HUES6 (cell line): ENCODE data around the gene GNG13.

Experiments
- H3K27ac ChIP-seq: 2 replicates; pipeline ENCODE4 v1.7.0; 2013; ENCODE audit warnings: low read depth, mild to moderate bottlenecking, low read length, inconsistent platforms
- H3K27me3 ChIP-seq: 2 replicates; pipeline ENCODE4 v1.6.1; 2013; ENCODE audit warnings: low read length; ENCODE audit not compliant: control insufficient read depth, insufficient read depth
- H3K36me3 ChIP-seq: 2 replicates; pipeline ENCODE4 v1.6.1; 2013; ENCODE audit warnings: low read length; ENCODE audit not compliant: control insufficient read depth, insufficient read depth
- H3K4me1 ChIP-seq: 2 replicates; pipeline ENCODE4 v1.6.1; 2013; ENCODE audit warnings: low read length; ENCODE audit not compliant: control insufficient read depth, insufficient read depth
- H3K4me3 ChIP-seq: 2 replicates; pipeline ENCODE4 v1.5.1; 2013; ENCODE audit warnings: low read depth, low read length
- H3K9ac ChIP-seq: one replicate; pipeline ENCODE4 v1.6.1; 2013; ENCODE audit warnings: mild to moderate bottlenecking, low read length
- H3K9me3 ChIP-seq: 2 replicates; pipeline ENCODE4 v1.6.1; 2013; ENCODE audit warnings: low read depth, low read length; ENCODE audit not compliant: control insufficient read depth, insufficient read depth

Gene GNG13

GRCh38 chr16:791131-791530, 9.4 kb downstream of the GNG13 start:
- H3K4me3 ChIP-seq: no peak overlapping the region
- H3K4me1 ChIP-seq: peaks cover 5% of the 10 kb centered on the region; the same call in 1 of the 2 replicates
- no peaks in the 10 kb centered on the region for H3K9me3 ChIP-seq
- H3K27ac ChIP-seq: no peak overlapping the region
- no peak overlapping the region for H3K9ac ChIP-seq
- H3K27me3 ChIP-seq: no peaks in the 10 kb centered on the region
- peaks cover 57% of the 10 kb centered on the region for H3K36me3 ChIP-seq

- no peak overlapping the region for H3K9ac ChIP-seq
Measured at GRCh38 chr16:790086-790485, 10.4 kb downstream of the GNG13 start.

GRCh38 chr16:789191-789850, 11.2 kb downstream of the GNG13 start:
- peak overlapping the region; percentile 88 for H3K27ac ChIP-seq
- H3K4me3 ChIP-seq: peak overlapping the region; percentile 93
- no peaks in the 10 kb centered on the region for H3K9me3 ChIP-seq
- H3K4me1 ChIP-seq: peaks cover 5% of the 10 kb centered on the region; the same call in 1 of the 2 replicates
- peaks cover 60% of the 10 kb centered on the region for H3K36me3 ChIP-seq
- peak overlapping the region; percentile 86 for H3K9ac ChIP-seq
- H3K27me3 ChIP-seq: no peaks in the 10 kb centered on the region

More at GRCh38 chr16:790086-790485, 10.4 kb downstream of the GNG13 start:
- no peaks in the 10 kb centered on the region for H3K9me3 ChIP-seq
- no peaks in the 10 kb centered on the region for H3K27me3 ChIP-seq
- no peak overlapping the region for H3K27ac ChIP-seq
- peaks cover 5% of the 10 kb centered on the region; the same call in 1 of the 2 replicates for H3K4me1 ChIP-seq
- H3K4me3 ChIP-seq: no peak overlapping the region
- H3K36me3 ChIP-seq: peaks cover 58% of the 10 kb centered on the region

- Histone ChIP-seq H3K27me3 (no peaks in the 10 kb centered on the region), H3K4me3 (peak within 1 kb of the TSS; percentile 93), H3K9me3 (no peaks in the 10 kb centered on the region), H3K4me1 (peaks cover 5% of the 10 kb centered on the region; the same call in 1 of the 2 replicates), H3K36me3 (peaks cover 55% of the 10 kb centered on the region), H3K9ac (peak within 1 kb of the TSS; percentile 86), H3K27ac (peak within 1 kb of the TSS; percentile 88)
Measured at GRCh38 chr16:788399-789126, 12.0 kb downstream of the GNG13 start, which contains the start of gene CHTF18. Gene CHTF18, plus strand, starts transcription at chr16:788620. Its CDS starts 65 bp downstream, at chr16:788685.

- Histone ChIP-seq H3K9me3 (no peaks in the 10 kb centered on the region), H3K36me3 (peaks cover 49% of the 10 kb centered on the region), H3K4me1 (peaks cover 5% of the 10 kb centered on the region; the same call in 1 of the 2 replicates), H3K27ac (peak within 1 kb of the TSS; percentile 88), H3K9ac (peak within 1 kb of the TSS; percentile 86), H3K4me3 (peak within 1 kb of the TSS; percentile 93), H3K27me3 (no peaks in the 10 kb centered on the region)
Measured at GRCh38 chr16:787978-788398, 12.5 kb downstream of the GNG13 start, which contains the start of gene RPUSD1. Gene RPUSD1, minus strand, starts transcription at chr16:788381. Its CDS starts 644 bp downstream, at chr16:787737.

- Histone ChIP-seq H3K4me1 (peaks cover 5% of the 10 kb centered on the region; the same call in 1 of the 2 replicates), H3K27ac (no peak overlapping the region), H3K4me3 (peak overlapping the region; percentile 83), H3K9me3 (no peaks in the 10 kb centered on the region), H3K27me3 (no peaks in the 10 kb centered on the region), H3K36me3 (peaks cover 45% of the 10 kb centered on the region), H3K9ac (peak overlapping the region; percentile 82)
Measured at GRCh38 chr16:787321-787966, 13.1 kb downstream of the GNG13 start.

GRCh38 chr16:785563-786535, 14.7 kb downstream of the GNG13 start:
- Histone ChIP-seq H3K27ac (no peak overlapping the region), H3K4me3 (no peak overlapping the region), H3K9me3 (no peaks in the 10 kb centered on the region), H3K9ac (no peak overlapping the region), H3K36me3 (peaks cover 29% of the 10 kb centered on the region), H3K4me1 (peaks cover 5% of the 10 kb centered on the region; the same call in 1 of the 2 replicates), H3K27me3 (no peaks in the 10 kb centered on the region)

- H3K36me3 ChIP-seq: peaks cover 15% of the 10 kb centered on the region
- H3K27ac ChIP-seq: no peak overlapping the region
- H3K9ac ChIP-seq: no peak overlapping the region
- no peaks in the 10 kb centered on the region for H3K27me3 ChIP-seq
- no peak overlapping the region for H3K4me3 ChIP-seq
- no peaks in the 10 kb centered on the region for H3K9me3 ChIP-seq
- peaks cover 4% of the 10 kb centered on the region; the same call in 1 of the 2 replicates for H3K4me1 ChIP-seq
Measured at GRCh38 chr16:784431-784830, 16.1 kb downstream of the GNG13 start.

GRCh38 chr16:783404-784161, 17.0 kb downstream of the GNG13 start:
- Histone ChIP-seq H3K9me3 (no peaks in the 10 kb centered on the region), H3K9ac (no peak overlapping the region), H3K36me3 (peaks cover 15% of the 10 kb centered on the region), H3K27me3 (no peaks in the 10 kb centered on the region), H3K4me3 (no peak overlapping the region), H3K4me1 (no peaks in the 10 kb centered on the region; the same call in 1 of the 2 replicates), H3K27ac (no peak overlapping the region)
